ENCODE results near the gene PTPRO. TPM values are rescaled to one million over a fixed set of nuclear protein-coding genes. Genes with fewer than 3 reads are reported as not detected.

Gene PTPRO
- total RNA-seq, 1 donor = under 0.01 TPM

- no peak overlapping the region for H3K4me3 ChIP-seq (ENCODE audit: low read depth, low read length)
- DNase-seq (ENCODE audit: low read depth) = peak; percentile 87
- TF ChIP-seq CTCF (IDR thresholded peaks at IDR 0.05; ENCODE audit: insufficient read depth, low read depth, low read length) = peak; percentile 66
Observed at GRCh38 chr12:15532364-15532977, 210.2 kb downstream of the PTPRO start.

- peak; percentile 74 for DNase-seq (ENCODE audit: low read depth)
- TF ChIP-seq CTCF (IDR thresholded peaks at IDR 0.05; ENCODE audit: insufficient read depth, low read depth, low read length) = no peak
- no peak overlapping the region for H3K4me3 ChIP-seq (ENCODE audit: low read depth, low read length)
Observed at GRCh38 chr12:15534322-15534721, 212.0 kb downstream of the PTPRO start.

DNA sequence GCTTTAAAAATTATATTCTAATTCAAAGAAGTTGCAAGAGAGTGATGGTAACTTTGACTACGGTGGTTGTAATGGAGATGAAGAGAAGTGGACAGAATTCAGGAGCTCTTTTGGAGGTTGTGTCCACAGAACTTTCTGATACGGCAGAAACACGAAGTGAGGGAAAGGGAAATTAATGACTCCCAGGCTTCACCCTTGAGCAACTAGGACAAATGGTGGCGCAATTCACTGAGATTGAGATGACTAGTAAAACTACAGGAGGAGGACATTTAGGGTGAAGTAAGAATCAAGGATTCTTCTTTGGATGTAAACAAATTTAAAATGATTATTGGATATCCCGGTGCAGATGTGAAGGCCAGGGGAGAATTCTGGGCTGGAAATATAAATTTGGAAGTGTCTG lies 212.6 kb downstream of the PTPRO start:
- no peak for TF ChIP-seq CTCF (IDR thresholded peaks at IDR 0.05; ENCODE audit: insufficient read depth, low read depth, low read length)
- DNase-seq (ENCODE audit: low read depth) = peak; percentile 79
- no peak overlapping the region for H3K4me3 ChIP-seq (ENCODE audit: low read depth, low read length)

- no peak overlapping the region for H3K4me3 ChIP-seq (ENCODE audit: low read depth, low read length)
- DNase-seq (ENCODE audit: low read depth) = peak; percentile 47
- TF ChIP-seq CTCF (IDR thresholded peaks at IDR 0.05; ENCODE audit: insufficient read depth, low read depth, low read length) = no peak
Observed at GRCh38 chr12:15535352-15535781, 213.1 kb downstream of the PTPRO start.

- H3K4me3 ChIP-seq (ENCODE audit: low read depth, low read length) = no peak overlapping the region
- no peak for TF ChIP-seq CTCF (IDR thresholded peaks at IDR 0.05; ENCODE audit: insufficient read depth, low read depth, low read length)
- no peak for DNase-seq (ENCODE audit: low read depth)
Observed at GRCh38 chr12:15536446-15536845, 214.1 kb downstream of the PTPRO start.

- no peak for TF ChIP-seq CTCF (IDR thresholded peaks at IDR 0.05; ENCODE audit: insufficient read depth, low read depth, low read length)
- DNase-seq (ENCODE audit: low read depth) = no peak
- H3K4me3 ChIP-seq (ENCODE audit: low read depth, low read length) = no peak overlapping the region
Observed at GRCh38 chr12:15538881-15539280, 216.6 kb downstream of the PTPRO start.

- TF ChIP-seq CTCF (IDR thresholded peaks at IDR 0.05; ENCODE audit: insufficient read depth, low read depth, low read length) = no peak
- DNase-seq (ENCODE audit: low read depth) = no peak
Observed at GRCh38 chr12:15540005-15540404, 217.7 kb downstream of the PTPRO start.

More at GRCh38 chr12:15540005-15540404, 217.7 kb downstream of the PTPRO start:
- H3K4me3 ChIP-seq (ENCODE audit: low read depth, low read length) = no peak overlapping the region

Measured in fibroblast of villous mesenchyme (primary cell).